HG03196 (cell line): ENCODE results near the gene PEX11G.

Experiments used
- ATAC-seq: cut with Tn5 transposase; IDR thresholded peaks from one replicate; pipeline ENCODE4 v1.9.1; 2021; ENCODE audit not compliant: unreplicated experiment

PEX11G gene

DNA sequence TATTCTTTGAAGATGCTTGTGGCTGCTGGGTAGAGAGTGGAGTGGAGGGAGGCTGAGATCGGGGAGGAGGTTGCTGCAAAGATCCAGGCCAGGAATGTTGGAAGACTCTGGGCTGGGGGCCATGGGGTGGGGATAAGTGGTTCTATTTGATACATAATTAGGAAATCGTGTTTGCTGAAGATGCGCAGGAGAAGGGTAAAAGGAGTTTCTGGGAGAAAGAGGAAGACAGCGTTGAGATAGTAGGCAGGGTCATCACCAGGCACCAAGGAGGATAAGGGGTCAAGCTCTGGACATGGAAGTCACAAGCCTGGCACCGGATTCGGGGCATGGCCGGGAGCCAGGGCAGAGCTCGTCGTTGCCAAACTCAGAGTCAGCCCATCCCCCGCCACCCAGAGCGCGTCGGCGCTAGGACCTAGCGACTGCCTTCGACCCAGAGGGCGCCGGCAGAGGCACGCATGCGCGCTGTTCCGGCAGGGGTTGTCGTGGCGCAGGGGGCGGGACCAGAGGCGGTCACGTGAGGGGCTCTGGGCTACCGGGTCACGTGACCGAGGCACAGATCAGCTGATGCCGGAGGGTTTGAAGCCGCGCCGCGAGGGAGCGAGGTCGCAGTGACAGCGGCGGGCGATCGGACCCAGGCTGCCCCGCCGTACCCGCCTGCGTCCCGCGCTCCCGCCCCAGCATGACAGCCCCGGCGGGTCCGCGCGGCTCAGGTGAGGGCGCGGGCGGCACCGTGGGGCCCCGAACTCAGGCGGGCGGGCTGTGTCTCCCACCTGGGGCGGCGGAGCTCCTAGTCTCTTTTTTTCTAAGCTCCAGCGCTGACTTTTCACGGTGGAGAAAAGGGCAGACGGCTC, 33.5 kb upstream of the PEX11G start, which contains the start of gene MCOLN1:
Gene MCOLN1 (plus strand): TSS at position 553 of the 851 bp plus-strand sequence. CDS start 127 bp downstream, at position 680.
- peak; percentile 75 for ATAC-seq

GRCh38 chr19:7521551-7522071, 32.8 kb upstream of the PEX11G start:
- no peak for ATAC-seq

DNA sequence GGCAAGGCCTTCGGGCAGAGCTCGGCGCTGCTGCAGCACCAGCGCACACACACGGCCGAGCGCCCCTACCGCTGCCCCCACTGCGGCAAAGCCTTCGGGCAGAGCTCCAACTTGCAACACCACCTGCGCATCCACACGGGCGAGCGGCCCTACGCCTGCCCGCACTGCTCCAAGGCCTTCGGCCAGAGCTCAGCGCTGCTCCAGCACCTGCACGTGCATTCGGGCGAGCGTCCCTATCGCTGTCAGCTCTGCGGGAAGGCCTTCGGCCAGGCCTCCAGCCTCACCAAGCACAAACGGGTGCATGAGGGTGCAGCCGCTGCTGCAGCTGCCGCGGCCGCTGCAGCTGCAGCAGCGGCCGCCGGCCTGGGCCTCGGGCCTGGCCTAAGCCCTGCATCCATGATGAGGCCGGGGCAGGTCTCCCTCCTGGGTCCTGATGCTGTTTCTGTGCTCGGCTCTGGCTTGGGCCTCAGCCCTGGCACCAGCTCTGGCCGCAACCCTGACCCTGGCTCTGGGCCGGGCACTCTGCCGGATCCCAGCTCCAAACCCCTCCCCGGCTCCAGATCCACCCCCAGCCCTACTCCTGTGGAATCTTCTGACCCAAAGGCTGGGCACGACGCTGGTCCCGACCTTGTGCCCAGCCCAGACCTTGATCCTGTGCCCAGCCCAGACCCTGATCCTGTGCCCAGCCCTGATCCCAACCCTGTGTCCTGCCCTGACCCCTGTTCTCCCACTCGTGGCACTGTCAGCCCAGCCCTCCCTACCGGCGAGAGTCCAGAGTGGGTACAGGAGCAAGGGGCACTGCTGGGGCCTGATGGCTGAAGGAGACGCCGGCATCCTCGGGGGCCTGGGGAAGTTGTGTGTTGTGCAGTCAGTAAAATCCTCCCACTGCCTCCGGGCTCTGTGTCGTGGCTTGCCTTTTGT, 31.6 kb upstream of the PEX11G start:
- ATAC-seq = no peak

DNA sequence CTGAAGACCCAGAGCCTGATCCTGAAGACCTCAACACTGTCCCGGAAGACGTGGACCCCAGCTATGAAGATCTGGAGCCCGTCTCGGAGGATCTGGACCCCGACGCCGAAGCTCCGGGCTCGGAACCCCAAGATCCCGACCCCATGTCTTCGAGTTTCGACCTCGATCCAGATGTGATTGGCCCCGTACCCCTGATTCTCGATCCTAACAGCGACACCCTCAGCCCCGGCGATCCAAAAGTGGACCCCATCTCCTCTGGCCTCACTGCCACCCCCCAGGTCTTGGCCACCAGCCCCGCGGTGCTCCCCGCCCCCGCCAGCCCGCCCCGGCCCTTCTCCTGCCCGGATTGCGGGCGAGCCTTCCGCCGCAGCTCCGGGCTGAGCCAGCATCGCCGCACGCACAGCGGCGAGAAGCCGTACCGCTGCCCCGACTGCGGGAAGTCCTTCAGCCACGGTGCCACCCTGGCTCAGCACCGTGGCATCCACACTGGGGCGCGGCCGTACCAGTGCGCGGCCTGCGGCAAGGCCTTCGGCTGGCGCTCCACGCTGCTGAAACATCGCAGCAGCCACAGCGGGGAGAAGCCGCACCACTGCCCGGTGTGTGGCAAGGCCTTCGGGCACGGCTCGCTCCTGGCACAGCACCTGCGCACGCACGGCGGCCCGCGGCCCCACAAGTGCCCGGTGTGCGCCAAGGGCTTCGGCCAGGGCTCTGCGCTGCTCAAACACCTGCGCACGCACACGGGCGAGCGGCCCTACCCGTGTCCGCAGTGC, 30.7 kb upstream of the PEX11G start:
- ATAC-seq = no peak

GRCh38 chr19:7516878-7517277, 28.0 kb upstream of the PEX11G start:
- no peak for ATAC-seq

DNA sequence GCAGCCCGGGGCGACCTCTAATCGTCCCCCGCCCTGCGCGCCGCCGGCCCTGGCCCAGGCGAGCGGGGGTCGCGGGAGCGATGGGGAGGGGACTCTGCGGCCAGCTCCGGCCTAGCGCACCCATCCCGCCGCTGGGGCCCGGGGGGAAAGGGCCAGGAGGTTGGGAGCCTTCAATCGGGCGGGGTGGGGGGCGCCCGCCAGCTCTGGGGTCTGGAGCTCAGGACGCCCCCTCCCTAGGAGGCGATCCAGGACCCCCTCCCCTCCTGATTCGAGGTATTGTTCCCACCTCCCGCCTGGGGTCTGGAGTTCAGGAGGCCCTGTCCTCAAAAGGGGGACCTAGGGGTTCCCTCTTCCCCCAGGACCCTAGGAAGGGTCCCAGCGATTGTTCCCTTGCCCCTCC, 27.5 kb upstream of the PEX11G start:
- no peak for ATAC-seq

- no peak for ATAC-seq
These were observed 26.9 kb upstream of the PEX11G start, which contains the start of gene ZNF358 for GRCh38 chr19:7515645-7516151. TSS of gene ZNF358 (plus strand) at chr19:7516103. CDS start at chr19:7519243, 3,140 bp downstream.

GRCh38 chr19:7515110-7515644, 26.3 kb upstream of the PEX11G start:
- no peak for ATAC-seq

DNA sequence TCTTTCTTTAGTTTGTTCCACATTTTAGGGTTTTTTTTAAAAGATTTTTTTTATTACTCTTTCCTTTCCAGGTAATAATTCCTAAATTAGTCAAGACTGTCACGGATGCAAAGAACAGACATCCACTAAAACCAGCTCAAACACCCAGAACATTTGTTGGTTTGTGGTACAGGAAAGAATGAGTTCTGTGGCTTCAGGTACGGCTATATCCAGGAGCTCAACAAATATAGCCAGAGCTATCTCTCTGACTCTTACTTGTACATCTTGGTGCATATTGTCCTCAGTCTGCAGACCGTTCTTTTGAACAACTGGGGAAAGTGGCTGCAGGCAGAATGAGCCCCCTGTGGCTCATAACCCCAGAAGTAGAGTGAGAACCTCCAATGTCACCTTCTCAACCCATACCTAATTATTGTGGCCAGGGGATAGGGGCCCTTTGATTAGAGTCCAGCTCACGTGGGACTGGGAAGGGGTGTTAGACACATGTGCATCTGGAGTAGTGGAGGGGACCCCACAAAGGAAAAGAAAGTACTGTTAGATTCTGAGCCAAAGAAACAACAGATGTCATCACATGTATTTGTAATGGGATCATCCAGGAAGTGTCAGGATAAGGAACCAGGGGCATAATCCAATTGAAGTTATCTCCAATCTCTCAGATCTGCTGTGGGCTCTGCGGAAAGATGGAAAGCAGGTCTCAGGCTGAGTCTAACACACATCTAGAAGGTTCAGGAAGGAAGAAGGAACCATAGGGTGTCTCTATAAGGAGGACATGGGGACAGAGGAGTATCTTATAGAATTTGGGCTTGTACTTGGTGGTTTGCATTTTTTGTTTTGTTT, 25.2 kb upstream of the PEX11G start:
- ATAC-seq = no peak

DNA sequence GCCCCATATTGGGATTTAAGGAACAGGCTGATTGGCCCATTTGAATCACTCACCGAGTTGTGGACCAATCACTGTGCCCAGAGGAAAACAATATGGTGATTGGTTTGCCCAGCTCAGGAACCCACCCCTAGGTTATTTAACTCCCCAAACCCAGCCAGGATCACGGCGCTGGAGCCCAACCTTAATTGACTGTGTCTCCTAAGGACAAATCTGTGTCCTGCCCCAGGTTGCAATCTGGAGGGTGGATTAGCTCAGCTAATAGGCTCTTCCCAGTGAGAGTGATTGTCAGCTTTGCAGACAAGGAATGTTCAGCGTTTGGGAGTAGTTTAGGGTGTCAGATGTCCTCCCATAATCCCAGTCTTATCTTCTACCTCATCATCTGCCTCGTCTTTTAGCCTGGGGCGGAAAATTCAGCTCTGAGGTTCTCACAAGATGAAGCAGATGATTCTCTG, 23.6 kb upstream of the PEX11G start:
- ATAC-seq = no peak

DNA sequence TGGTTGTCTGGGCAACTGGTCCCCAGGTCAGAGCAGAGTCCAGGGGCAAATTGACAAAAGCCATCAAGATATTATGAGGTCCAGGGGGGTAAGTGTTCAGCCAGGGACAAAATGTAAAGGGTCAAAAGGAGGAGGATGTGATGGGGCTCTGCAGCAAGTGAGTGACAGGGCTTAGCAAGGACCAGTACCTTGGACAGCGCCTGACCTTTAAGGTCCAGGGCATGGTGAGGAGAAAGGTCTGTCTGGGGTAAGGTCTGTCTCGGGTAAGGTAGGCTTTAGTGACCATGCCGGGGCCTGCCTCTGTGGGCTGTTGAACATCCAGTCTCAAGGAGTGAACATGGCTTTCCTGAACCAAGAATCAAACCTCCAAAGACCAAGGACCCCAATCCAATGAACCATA, 20.8 kb upstream of the PEX11G start:
- no peak for ATAC-seq

DNA sequence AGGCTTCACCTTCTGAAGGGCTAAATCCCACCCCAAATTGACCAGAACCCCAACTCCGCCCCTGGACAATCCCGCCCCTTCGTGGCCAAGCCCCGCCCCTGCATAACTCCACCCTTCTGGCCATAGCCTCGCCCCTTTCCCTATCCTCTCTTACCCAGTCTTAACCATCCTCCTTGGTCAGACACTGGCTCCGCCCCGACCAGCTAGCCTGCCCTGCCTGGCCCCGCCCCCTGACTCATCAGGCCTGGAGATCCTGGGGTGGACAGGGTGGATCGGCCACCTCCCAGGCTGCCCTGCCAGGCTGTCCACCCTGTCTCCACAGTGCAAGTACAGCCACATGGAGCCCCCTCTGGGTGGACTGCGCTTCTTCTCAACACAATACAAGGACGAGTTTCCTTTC, 19.0 kb upstream of the PEX11G start:
- ATAC-seq = no peak

- no peak for ATAC-seq
These were observed 17.8 kb upstream of the PEX11G start for GRCh38 chr19:7506385-7507328.

- ATAC-seq = no peak
These were observed 17.0 kb upstream of the PEX11G start for GRCh38 chr19:7505682-7506384.

- no peak for ATAC-seq
These were observed 16.4 kb upstream of the PEX11G start for GRCh38 chr19:7505288-7505681.

- ATAC-seq = no peak
These were observed 15.8 kb upstream of the PEX11G start for GRCh38 chr19:7504684-7505083.

DNA sequence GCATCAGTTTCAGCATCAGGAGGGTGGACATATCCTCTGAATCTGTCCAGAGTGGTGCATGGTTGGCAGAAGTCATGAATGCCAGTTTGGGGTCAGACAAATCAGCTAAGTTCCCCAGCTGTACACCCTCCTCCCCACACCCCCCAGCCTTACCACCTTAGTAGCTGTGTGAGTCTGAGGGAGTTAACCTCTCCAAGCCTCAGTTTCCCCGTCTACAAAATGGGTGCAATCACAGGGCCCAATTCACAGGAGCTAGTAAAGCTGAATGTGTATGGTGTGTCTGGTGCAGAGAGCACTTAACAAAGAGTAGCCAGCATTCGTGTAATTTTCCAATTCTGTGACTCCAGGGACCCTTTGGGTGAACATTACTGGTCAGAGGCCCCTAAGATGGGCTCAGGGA, 13.7 kb upstream of the PEX11G start:
- ATAC-seq = no peak
